AG08396 (cell line): ENCODE results near the gene NKPD1.
"Not testable (repeated sequence)": the region's sequence is repeated elsewhere in the genome, so short reads cannot be mapped to it uniquely, and the experiment has no call there.

Source experiments
- DNase-seq: peaks from one replicate; pipeline ENCODE4 v3.0.0; 2012; ENCODE audit warnings: low spot score, mixed read lengths

The NKPD1 gene

DNA sequence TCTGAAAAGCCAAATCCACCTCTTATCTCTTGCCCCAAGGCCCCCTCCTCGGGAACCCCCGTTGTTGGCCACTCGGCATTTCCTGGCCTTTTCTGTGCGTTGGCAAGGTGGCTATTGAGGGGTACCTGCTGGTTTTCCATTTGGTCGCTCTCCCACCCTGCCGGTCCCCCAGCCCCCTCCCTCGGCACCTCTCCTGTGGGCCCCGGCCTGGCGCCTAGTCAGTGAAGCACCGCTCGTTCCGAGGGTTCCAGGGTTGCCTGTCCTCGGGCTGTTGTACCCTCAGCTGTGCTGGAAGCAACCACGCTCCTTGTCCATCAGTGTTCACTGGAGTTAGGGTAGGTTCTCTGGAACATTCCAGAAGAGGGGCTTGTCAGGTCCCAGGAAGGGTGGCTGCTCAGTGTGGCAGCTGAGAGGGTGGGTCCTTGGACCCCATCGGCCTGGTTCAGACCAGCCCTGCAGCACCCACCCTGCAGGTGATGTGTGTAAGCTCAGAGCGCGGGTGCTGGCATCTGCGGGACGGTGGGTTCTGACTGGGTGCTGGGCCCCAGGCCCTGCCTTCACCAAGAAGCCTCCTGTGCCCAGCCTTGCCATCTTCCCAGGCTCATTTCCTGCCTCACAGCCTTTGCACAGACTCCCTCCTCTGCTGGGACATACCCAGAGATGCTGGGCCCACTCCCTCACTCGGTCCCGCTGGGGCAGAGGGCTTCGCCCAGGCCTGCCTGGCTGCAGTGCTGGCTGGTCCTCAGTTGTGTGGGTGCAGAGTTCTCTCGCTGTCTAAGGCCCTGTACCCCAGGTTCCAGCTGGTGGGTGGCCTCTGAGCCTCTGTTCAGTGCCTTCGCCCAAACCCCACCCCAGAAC is 21.3 kb downstream of the NKPD1 start:
- no peak for DNase-seq

DNA sequence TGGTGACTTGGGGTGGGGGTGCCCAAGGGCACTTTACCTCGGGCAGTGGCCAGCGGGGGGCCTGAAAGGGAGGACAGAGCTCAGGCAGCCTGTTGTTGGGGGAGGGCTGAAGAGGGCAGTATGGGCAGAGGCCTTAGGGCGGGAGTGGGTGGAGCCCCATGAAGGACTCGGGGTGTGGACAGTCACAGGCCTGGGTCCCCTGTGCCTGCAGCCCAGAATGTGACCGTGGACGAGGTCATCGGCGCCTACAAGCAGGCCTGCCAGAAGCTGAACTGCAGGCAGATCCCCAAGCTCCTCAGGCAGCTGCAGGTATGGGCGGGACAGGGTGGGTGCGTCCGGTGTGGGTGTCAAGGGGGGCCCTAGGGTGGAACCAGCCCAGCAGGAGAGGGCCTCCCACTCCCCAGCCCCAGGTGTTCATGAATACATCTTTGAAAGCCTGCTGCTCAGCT is 22.5 kb downstream of the NKPD1 start:
- DNase-seq: no peak

- no peak for DNase-seq
Measured at GRCh38 chr19:45137179-45137761, 23.5 kb downstream of the NKPD1 start.

- no peak for DNase-seq
Measured at GRCh38 chr19:45136507-45137178, 24.1 kb downstream of the NKPD1 start.

GRCh38 chr19:45135176-45135885 is 25.5 kb downstream of the NKPD1 start:
- DNase-seq: no peak

GRCh38 chr19:45133661-45134060 is 27.1 kb downstream of the NKPD1 start:
- no peak for DNase-seq

- DNase-seq: no peak
Measured at GRCh38 chr19:45130888-45131615, 29.7 kb downstream of the NKPD1 start.

DNA sequence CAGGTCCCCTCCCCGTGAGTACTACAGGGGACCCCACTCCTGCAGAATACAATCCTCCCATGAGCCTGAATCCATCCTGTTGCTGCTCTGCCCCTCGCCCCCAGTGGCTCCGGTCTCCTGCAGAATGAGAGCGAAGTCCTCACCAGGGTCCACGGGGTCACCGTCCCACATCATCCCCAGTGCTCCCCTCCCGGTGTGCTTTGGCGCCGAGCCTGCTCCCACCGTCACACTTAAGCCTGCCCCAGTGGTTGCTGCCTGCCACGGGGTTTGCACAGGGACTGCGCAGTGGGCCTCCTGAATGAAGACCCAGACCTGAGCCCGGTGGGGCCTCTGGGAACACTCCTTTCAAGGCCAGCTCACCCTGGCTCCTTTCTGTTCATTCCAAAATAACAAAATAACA is 30.5 kb downstream of the NKPD1 start:
- no peak for DNase-seq

DNA sequence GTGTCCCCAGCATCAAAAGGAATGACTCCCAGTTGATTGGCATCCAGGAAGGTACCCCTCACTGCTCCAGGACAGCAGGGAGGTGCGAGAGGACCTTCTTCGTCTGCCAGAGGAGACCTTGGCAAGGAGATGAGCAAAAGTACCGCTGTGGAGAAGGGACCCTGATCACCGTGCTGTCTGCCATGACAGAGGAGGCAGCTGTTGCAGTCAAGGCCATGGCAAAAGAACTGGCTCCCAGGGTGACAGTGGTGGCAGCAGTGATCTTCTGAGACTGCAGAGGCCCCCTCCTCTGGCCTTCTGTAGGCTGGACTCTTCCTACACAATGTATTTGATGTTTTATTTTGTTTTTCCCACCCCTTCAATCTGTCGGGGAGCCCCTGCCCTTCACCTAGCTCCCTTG is 32.0 kb downstream of the NKPD1 start:
- DNase-seq: no peak

DNA sequence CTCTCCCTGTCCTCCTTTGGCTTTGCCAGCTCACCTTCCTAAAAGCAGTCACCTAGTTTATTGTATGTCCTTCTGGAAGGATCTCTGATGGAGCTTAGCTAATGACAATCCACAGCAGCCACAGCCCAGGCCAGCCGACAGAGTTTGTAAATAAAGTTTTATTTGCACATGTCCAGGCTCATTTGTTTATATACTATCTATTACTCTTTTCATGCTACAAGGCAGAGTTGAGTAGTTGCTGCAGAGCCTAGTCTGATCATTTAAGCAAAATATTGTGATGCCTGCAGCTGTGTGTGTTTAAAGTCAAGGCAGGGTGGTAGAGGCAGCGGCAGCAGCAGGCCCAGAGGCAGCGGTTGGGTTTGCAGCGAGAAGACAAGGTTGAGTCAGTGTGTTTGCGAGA is 32.6 kb downstream of the NKPD1 start:
- no peak for DNase-seq

GRCh38 chr19:45126654-45127053 is 34.1 kb downstream of the NKPD1 start:
- DNase-seq: no peak

DNA sequence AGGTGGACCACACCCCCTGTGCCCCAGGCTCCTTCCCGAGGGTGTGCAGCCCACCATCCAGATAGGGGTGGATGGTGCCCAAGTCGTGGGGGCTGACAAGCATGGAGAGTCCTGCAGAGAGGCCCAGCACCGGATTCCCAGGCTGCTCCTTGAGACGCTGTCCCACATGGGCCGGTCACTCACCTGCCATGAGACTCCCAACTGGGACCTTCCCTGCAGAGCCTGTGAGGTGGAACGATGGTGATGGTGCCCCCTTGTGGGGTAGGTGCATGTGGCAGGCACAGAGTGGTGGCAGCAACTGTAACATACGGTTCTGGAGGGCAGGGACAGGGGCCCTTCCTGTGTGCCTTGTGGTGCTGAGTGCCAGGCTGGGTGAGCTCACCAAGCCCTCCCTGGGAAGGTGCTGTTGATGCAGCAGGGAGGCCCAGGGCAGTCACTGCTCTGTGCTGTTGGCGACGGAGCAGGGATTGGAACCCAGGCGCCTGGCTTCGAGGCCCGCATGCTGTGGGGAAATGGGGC is 34.7 kb downstream of the NKPD1 start:
- DNase-seq: peak; percentile 69

- no peak for DNase-seq
Measured at GRCh38 chr19:45125360-45125759, 35.4 kb downstream of the NKPD1 start.

GRCh38 chr19:45124021-45124420 is 36.8 kb downstream of the NKPD1 start:
- DNase-seq: no peak

GRCh38 chr19:45123440-45123850 is 37.3 kb downstream of the NKPD1 start:
- no peak for DNase-seq

DNA sequence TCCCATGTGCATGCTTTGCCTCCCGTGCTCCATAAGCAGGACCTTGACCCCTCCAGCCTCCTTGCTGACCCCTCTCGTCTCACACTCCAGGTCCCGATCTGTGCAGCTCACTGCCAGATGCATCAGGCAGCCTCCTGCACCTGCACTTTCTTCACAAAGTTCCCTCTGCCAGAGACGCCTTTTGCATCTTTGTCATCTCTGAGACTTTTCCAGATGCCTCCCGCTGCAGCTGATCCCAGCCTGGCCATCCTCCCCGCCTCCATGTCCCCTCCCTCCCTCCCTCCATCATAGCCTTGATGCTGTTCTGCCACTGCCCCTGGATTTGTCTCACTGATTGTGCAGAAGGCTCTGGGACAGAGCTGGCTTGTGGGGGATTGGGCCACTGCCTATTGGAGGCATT is 38.0 kb downstream of the NKPD1 start:
- no peak for DNase-seq

DNA sequence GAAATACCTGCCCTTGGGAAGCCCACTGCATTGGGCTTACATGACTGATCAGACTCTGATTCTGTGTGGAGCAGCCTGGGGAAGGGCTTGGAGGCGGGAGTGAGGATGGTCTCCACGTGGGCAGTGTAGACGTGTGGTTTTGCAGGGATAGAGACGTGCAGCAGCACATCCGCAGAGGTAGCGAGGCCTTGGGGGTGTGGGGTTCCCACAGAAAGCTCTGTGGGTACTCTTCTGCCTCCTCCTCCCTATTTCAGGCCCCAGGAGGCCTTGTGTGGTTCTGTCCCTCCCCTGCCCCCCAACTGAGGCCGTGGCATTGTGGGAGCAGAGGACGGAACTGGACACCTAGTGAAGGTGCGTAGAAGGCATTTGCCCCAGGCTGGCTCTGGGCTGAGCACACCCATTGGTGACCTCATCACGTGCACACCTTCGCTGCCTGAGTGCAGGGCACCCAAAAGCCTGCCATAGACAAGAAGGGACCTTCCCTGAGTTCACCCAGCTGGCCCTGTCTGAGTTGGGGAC is 38.9 kb downstream of the NKPD1 start:
- DNase-seq: no peak

- no peak for DNase-seq
Measured at GRCh38 chr19:45119582-45119981, 41.2 kb downstream of the NKPD1 start.

DNA sequence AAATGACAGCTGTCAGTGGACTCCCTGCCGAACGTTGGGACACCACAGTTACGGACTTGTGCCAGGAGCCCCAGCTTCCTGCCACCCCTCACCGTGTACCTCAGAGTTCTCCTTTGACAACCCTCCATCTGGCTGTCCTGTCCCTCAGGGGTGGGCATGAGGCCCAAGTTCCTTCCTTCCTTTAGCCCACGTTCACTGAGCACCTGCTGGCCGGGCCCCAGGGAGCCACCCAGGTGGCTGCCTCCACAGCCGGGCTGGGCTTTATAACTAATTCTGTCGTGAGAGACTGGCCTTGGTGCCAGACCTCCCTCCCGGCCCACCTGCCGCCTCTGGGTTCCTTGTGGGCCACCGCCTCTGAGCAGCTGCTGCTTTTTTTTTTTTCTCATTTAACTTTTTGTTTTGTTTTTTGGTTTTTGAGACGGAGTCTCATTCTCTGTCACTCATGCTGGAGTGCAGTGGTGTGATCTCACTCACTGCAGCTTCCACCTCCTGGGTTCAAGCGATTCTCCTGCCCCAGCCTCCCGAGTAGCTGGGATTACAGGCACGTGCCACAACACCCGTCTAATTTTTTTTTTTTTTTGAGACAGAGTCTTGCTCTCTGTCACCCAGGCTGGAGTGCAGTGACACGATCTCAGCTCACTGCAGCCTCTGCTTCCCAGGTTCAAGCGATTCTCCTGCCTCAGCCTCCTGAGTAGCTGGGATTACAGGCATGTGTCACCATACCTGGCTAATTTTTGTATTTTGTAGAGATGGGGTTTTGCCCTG is 42.0 kb downstream of the NKPD1 start:
- DNase-seq: not testable (repeated sequence)

GRCh38 chr19:45118106-45118505 is 42.7 kb downstream of the NKPD1 start:
- no peak for DNase-seq
